AG10803 (cell line): Measurements from ENCODE around the gene DUSP28.
A peak's percentile ranks its signal among the peaks of the same experiment; 100 is the strongest.

Source experiments
- DNase-seq: peaks from one replicate; pipeline ENCODE4 v3.0.0; 2010; ENCODE audit warnings: low read depth
- H3K4me3 ChIP-seq: 2 replicates; pipeline ENCODE4 v1.5.1; 2011; ENCODE audit warnings: mild to moderate bottlenecking, low read length, control low read depth
- CTCF ChIP-seq: conservative IDR thresholded peaks from 2 replicates; pipeline ENCODE4 v1.5.1; 2011; ENCODE audit warnings: mild to moderate bottlenecking, low read length, control low read depth, inconsistent platforms

Gene DUSP28

GRCh38 chr2:240595381-240596079 lies 35.4 kb downstream of the DUSP28 start:
- no peak overlapping the region for H3K4me3 ChIP-seq
- DNase-seq, result no peak
- peak; percentile 10; the same call in 1 of the 2 replicates for TF ChIP-seq CTCF

- H3K4me3 ChIP-seq, result no peak overlapping the region
- DNase-seq, result no peak
- no peak for TF ChIP-seq CTCF
Observed at GRCh38 chr2:240596080-240596460, 35.9 kb downstream of the DUSP28 start.

- no peak for DNase-seq
- TF ChIP-seq CTCF, result no peak
- no peak overlapping the region for H3K4me3 ChIP-seq
Observed at GRCh38 chr2:240596491-240596931, 36.4 kb downstream of the DUSP28 start.

GRCh38 chr2:240597054-240597418 lies 36.9 kb downstream of the DUSP28 start:
- DNase-seq, result no peak
- H3K4me3 ChIP-seq, result no peak overlapping the region
- no peak for TF ChIP-seq CTCF

- H3K4me3 ChIP-seq, result no peak overlapping the region
- no peak for TF ChIP-seq CTCF
- no peak for DNase-seq
Observed at GRCh38 chr2:240597419-240598181, 37.4 kb downstream of the DUSP28 start.

GRCh38 chr2:240598311-240598911 lies 38.3 kb downstream of the DUSP28 start:
- TF ChIP-seq CTCF, result no peak
- no peak for DNase-seq

GRCh38 chr2:240599141-240599583 lies 39.0 kb downstream of the DUSP28 start:
- TF ChIP-seq CTCF, result no peak
- no peak overlapping the region for H3K4me3 ChIP-seq
- DNase-seq, result no peak

More at GRCh38 chr2:240598311-240598911, 38.3 kb downstream of the DUSP28 start:
- no peak overlapping the region for H3K4me3 ChIP-seq
